ENCODE measurements around the gene KIRREL2. TPM values are rescaled to one million over a fixed set of nuclear protein-coding genes. Genes with fewer than 3 reads are reported as not detected.

Gene KIRREL2
- total RNA-seq, 1 experiment from 2014 or later, result not detected

DNA sequence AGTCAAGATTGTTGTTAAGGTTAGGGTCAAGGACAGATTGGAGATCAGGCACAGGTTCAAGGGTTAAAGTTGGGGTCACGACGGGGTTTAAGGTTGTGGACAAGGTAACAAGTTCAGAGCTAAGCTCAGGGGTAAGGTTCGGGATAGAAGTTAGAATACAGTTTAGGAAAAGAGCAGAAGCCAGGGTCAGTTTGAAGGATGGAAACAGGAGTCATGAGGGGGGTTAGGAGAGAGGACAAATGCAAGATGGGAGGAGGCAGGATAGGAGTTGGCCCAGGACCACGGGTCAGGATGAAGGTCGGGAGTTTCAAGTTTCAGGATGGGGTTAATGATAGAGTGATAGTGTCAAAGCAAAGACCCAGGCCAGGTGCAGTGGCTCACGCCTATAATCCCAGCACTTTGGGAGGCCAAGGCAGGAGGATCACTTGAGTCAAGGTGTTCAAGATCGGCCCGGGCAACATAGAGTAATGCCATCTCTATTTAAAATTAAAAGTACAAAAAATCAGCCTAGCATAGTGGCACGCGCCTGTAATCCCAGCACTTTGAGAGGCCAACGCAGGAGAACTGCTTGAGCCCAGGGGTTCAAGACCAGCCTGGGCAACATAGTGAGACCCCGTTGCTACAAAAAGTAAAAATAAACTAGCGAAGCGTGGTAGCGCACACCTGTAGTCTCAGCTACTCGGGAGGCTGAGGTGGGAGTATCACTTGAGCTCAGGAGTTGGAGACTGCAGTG lies 12.1 kb upstream of the KIRREL2 start:
- DNase-seq (ENCODE audit: low read depth), result no peak

DNA sequence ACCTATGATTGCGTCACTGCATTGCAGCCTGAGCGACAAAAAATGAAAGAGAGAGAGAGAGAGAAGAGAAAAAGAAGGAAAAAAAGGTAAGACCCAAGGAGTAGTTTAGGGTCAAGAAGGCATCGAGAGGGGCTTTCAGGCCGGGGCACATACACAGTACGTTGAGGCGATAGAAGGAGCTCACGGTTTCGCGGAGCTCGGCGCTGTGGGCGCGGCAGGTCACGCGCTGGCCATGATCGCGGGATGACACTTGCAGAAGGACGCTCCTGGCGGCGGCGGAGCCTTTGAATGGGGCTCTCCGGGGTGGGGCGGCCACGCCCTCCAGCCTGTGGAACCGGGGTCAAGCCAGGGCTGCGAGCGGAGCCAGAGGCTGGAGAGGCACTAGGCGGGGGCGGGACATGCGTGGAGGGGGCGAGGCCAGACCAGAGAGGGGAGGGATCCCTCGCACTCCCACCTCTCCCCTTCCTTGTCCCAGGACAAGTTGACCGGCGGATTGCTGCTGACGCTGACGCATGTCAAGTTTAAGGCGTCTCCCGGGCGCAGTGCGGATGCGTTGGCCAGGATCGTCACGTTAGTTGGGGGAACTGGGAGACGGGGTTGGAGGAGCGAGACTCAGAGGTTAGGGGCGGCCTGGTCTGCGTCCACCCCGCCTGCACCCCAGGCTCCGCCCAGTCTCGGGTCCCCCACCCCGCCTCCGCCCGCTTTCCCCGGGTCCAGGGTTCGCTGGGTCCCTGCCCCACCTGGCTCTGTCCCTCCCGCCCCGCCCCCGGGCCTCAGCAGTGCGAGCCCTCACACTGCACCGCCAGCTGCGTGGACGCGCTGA lies 11.3 kb upstream of the KIRREL2 start:
- peak; percentile 32 for DNase-seq (ENCODE audit: low read depth)

DNA sequence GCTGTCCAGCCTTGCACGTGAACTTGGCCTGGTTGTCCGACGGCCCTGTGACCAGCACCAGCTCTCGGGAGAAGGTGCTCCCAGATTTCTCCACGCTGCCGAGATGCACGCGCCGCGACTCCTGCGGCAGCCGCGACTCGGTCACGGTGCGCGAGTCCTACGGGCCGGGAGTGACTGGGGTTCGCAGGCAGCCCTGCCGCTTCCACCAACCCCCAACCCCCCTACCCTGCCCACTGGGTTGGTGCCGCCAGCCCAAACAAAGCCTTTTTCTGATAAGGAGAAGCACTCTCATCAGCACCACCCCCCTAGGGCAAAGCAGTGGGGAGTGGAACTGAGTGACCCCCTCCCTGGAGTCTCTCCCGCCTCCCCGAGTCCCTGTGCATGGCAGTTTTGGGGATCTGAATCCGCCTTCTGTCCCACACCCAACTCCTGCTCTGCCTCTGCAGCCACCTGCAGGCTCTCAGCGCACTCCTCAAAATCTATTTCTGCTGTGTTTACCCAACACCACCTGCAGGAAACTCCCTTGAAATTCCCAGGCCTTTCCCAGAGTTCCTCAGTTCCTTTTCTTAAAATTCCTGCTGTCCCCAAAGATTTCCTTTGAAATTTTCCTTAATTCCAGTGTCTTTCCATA lies 10.6 kb upstream of the KIRREL2 start:
- no peak for DNase-seq (ENCODE audit: low read depth)

- DNase-seq (ENCODE audit: low read depth), result no peak
Measured at GRCh38 chr19:35847911-35848310, 8.8 kb upstream of the KIRREL2 start.

DNA sequence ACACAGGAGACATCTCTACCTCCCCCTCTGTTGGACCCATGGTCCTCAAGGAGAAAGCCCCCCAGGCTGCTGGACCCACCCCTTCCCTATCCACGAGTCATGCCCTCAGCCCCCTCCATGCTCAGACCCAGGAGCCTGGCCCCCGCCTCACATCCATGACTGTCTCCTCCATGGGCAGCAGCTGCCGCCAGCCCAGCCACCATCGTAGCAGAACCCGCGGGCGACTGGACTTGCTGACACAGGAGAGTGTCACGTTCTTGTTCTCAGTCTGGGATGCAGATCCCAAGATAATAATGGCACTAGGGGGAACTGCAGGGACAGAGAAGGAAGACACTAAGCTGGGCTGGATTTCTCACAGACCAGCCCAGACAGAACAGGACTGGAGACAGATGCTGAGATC lies 8.2 kb upstream of the KIRREL2 start:
- DNase-seq (ENCODE audit: low read depth), result no peak

DNA sequence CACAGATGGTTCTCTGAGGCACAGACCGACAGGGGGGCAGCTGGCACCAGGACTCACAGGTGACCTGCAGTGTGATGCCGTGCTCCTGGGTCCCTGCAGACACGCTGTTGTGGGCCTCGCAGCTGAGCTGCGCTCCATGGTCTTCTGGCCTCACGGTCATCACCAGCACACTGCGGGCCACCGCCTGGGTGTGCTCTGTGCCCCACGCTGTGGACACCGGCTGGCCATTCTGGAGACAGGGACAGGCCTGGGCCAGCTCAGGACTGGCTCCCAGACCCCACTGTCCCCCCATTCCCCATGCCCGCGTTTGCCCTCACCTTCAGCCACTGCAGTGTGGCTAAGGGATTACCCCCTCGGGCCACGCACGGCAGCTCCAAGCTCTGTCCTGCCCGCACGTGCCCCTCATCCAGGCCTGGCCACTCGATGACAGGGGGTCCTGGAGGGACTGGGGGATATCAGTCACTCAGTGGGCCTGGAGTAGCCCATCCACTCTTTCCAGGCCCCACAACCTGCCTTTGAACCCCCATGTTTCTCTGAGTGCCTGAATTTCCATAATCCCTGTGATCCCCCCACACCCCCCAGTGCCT lies 7.7 kb upstream of the KIRREL2 start:
- DNase-seq (ENCODE audit: low read depth), result no peak

DNA sequence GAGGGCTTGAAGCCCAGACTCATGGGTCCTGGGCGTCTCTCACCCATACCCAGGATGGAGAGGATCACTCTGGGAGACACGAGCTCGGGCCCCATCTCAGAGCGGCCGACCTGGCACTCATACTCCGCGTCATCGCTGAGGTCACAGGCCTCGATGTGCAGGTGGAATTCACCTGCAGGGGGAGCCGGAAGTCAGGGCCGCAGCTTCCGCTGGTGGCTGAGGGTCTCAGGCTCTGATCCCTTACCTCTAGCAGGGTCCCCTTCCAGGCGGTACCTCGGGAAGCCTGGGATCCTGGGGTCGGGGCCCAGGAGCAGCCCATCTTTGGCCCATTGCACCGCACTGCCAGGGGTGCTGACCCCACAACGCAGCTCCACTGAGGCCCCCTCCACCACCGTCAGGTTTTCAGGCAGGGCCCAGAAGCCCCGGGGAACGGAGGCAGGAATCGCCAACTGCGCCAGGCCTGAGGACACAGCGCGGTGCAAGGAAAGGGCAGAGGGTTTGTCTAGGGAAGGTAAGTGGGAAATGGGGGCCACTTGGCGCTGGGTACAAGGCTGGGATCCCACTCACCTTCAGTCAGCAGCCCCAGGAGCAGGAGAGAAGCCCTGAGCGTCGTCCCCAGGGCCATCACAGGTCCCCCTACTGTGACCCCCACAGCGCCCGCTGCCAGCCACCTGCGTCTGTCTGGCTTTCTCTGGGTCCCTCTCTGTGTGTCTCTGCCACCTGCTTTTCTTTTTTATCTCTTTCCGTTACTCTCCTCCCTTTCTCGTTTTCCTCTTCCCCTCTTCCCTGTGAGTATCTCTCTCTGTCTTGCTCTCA lies 5.3 kb upstream of the KIRREL2 start:
- DNase-seq (ENCODE audit: low read depth), result no peak

- no peak for DNase-seq (ENCODE audit: low read depth)
Measured at GRCh38 chr19:35852029-35852780, 4.5 kb upstream of the KIRREL2 start, which contains the start of gene NPHS1. Gene NPHS1, minus strand, starts transcription at chr19:35852504. Its CDS starts 667 bp downstream, at chr19:35851837.

DNA sequence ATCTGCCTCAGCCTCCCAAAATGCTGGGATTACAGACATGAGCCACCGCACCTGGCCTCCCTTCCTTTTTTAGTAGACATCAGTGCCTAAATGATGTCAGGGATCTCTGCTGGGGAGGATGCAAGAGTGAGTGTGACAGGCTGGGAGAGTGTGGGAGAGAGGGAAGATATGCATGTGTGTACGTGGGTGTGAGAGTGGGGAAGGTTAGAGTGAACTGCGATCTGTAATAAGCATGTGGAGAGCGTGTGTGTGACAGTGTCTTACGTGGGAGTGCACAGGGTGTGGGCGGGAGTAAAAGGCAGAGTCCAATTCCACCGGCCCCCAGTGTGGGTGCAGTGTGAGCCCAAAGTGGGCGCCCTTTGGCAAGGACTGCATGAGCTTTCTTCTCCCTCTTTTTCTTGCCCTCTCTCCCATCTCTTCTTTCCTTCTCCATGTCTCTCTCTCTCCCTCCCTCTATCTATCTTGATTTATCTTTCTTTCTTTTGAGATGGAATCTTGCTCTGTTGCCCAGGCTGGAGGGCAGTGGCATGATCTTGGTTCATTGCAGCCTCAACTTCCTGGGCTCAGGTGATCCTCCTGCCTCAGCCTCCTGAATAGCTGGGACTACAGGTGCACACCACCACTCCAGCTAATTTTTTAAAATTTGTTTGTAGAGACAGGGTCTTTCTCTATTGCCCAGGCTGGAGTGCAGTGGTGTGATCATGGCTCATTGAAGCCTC lies 3.5 kb upstream of the KIRREL2 start:
- no peak for DNase-seq (ENCODE audit: low read depth)

DNA sequence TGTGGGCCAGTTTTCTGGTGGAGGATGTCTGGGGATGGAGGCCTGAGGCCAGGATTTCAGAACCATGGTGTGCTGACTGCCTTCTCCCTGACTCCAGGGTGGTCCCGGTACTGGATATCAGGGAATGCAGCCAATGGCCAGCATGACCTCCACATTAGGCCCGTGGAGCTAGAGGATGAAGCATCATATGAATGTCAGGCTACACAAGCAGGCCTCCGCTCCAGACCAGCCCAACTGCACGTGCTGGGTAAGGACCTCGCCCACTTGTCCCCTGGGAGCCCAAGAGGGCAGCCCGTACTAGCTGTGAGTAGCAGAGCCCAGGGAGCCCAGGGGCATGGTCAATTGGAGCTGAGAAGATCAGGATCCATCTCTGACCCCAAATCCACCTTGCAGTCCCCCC lies 1.6 kb downstream of the KIRREL2 start:
- DNase-seq (ENCODE audit: low read depth), result no peak

GRCh38 chr19:35859414-35859813 lies 2.7 kb downstream of the KIRREL2 start:
- DNase-seq (ENCODE audit: low read depth), result no peak

DNA sequence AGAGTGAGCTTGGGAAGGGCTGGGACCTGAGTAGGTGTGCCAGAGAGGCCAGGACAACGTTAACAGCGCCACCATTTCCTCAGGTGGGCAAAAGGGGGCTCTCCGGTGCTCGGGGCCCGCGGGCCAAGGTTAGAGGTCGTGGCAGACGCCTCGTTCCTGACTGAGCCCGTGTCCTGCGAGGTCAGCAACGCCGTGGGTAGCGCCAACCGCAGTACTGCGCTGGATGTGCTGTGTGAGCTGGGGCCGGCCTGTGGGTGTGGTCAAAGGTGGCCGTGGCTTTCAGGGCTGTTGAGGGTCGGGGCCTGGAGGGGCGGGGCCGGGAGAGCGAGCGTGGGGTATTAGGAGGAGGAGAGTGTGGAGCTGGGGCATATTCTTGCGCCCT lies 3.7 kb downstream of the KIRREL2 start:
- DNase-seq (ENCODE audit: low read depth), result no peak

DNA sequence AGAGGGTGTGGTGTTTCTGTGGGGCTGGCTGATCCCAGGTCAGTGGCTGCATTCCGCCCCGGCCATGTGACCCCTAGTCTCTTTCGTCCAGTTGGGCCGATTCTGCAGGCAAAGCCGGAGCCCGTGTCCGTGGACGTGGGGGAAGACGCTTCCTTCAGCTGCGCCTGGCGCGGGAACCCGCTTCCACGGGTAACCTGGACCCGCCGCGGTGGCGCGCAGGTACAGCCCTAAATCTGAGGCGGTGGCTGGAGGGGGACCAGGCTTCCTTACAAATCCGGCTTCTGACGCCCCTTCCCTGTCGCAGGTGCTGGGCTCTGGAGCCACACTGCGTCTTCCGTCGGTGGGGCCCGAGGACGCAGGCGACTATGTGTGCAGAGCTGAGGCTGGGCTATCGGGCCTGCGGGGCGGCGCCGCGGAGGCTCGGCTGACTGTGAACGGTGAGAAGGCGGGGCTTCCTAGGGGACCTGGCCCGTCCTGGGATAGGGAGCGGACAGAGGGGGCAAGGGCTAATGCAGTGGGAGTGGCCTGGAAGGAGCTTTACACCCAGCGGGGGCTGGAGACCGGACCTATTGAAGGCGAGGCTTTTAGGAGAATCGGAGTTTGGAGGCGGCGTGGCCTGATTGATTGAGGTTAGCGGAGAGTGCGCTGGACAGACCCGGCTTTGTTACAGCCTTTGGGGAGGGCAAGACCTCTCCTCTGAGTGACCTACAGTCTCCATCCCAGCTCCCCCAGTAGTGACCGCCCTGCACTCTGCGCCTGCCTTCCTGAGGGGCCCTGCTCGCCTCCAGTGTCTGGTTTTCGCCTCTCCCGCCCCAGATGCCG lies 4.3 kb downstream of the KIRREL2 start:
- DNase-seq (ENCODE audit: low read depth), result no peak

GRCh38 chr19:35861640-35862160 lies 5.0 kb downstream of the KIRREL2 start:
- DNase-seq (ENCODE audit: low read depth), result no peak

- DNase-seq (ENCODE audit: low read depth), result no peak
Measured at GRCh38 chr19:35862528-35862927, 5.8 kb downstream of the KIRREL2 start.

DNA sequence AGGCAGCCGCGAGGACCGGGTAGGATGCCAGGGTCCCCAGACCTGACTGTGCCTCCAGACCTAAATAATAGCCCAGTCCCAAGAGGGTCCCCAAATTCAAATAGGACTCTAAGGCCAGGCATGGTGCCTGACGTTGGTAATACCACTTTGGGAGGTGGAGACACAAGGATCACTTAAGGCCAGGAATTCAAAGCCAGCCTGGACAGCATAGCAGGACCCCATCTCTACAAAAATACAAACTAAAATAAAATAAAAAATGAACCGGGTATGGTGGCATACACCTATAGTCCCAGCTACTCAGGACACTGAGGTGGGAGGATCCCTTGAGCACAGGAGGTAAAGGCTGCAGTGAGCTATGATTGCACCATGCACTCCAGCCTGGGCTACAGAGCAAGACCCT lies 6.3 kb downstream of the KIRREL2 start:
- DNase-seq (ENCODE audit: low read depth), result no peak

- DNase-seq (ENCODE audit: low read depth), result peak; percentile 67
Measured at GRCh38 chr19:35868172-35868822, 11.6 kb downstream of the KIRREL2 start, which contains the start of gene APLP1. Gene APLP1, plus strand, starts transcription at chr19:35868574. Its CDS starts 63 bp downstream, at chr19:35868637.

- no peak for DNase-seq (ENCODE audit: low read depth)
Measured at GRCh38 chr19:35868823-35869326, 12.2 kb downstream of the KIRREL2 start.
